ENCODE data around the gene COMMD4.
"Not testable (repeated sequence)": the region's sequence is repeated elsewhere in the genome, so short reads cannot be mapped to it uniquely, and the experiment has no call there.

Gene COMMD4

DNA sequence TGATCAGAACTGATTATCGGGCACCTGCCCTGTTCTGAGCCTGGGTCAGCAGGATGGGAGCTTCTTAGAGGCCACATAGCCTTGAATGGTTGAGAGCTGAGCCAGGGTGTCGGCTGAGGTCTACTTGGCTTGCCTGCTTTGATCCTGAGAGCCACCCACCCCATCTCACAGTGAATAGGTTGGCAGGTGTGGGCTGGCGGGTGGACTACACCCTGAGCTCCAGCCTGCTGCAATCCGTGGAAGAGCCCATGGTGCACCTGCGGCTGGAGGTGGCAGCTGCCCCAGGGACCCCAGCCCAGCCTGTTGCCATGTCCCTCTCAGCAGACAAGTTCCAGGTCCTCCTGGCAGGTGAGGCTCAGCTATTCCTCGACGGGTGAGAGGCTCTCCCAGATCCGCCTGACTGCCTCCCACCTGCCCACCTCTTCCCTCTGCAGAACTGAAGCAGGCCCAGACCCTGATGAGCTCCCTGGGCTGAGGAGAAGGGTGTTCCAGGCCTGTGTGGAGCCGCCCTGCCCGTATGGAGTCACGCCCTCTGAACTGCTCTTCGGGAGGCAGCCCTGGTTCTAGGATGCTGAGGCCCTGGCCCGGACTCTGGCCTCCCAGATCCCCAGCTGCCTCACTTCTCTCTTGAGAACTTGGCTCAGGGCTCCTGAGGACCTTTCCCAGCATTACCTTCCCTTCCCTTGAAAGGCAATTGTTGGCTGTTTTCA, 3.8 kb downstream of the COMMD4 start:
- Histone ChIP-seq H3K14ac (ENCODE audit: low read length) (no peak overlapping the region), H4K91ac (ENCODE audit: low read depth, low read length, poor library complexity) (no peak overlapping the region), H2AFZ (ENCODE audit: low read length) (no peak overlapping the region), H3K4ac (ENCODE audit: low read length) (no peak overlapping the region), H3K23ac (ENCODE audit: low read depth, low read length, poor library complexity) (no peak overlapping the region), H2BK120ac (ENCODE audit: low read depth, low read length) (no peak overlapping the region), H3K18ac (ENCODE audit: low read length) (no peak overlapping the region), H2AK5ac (ENCODE audit: low read depth, low read length) (no peak overlapping the region), H3K27ac (replicated peaks; ENCODE audit: low read length) (no peak overlapping the region), H2BK12ac (ENCODE audit: low read length) (no peak overlapping the region), H3K4me1 (ENCODE audit: control insufficient read depth in 2 of 2, insufficient read depth in 1 of 2, low read depth in 1 of 2, low read length in 2 of 2) (peaks cover 4 to 5% of the 10 kb centered on the region in 2 donors), H3K4me2 (ENCODE audit: insufficient read depth, low read length, poor library complexity, severe bottlenecking) (no peak overlapping the region), H3K4me3 (ENCODE audit: low read length in 2 of 2) (no peak overlapping the region), H3K79me1 (ENCODE audit: low read depth, low read length) (peaks cover 6% of the 10 kb centered on the region), H3K9ac (ENCODE audit: low read depth, low read length, poor library complexity) (no peak overlapping the region), H3K36me3 (replicated peaks in 1 of 2; ENCODE audit: control insufficient read depth in 2 of 2, insufficient read depth in 2 of 2, low read length in 2 of 2) (peaks cover 0 to 30% of the 10 kb centered on the region in 2 donors), H2BK15ac (ENCODE audit: low read length) (no peak overlapping the region), H4K8ac (ENCODE audit: low read depth, low read length) (no peak overlapping the region), H2BK5ac (ENCODE audit: low read length) (no peak overlapping the region), H3K27me3 (ENCODE audit: control insufficient read depth in 3 of 3, insufficient read depth in 3 of 3, low read depth in 1 of 3, low read length in 3 of 3) (no peaks in the 10 kb centered on the region), H3K9me3 (replicated peaks in 1 of 2; ENCODE audit: control insufficient read depth in 2 of 2, insufficient read depth in 1 of 2, low read depth in 1 of 2, low read length in 2 of 2) (no peaks in the 10 kb centered on the region)
- WGBS, 2 donors (ENCODE audit: extremely low coverage in 2 of 2, insufficient read length in 2 of 2, insufficient replicate concordance in 1 of 2), result no CpG with 5 or more reads among the region's 13 CpGs
- no peak for DNase-seq (ENCODE audit: low spot score)

- DNase-seq (ENCODE audit: low spot score), result no peak
- H3K4ac ChIP-seq (ENCODE audit: low read length), result no peak overlapping the region
- H4K8ac ChIP-seq (ENCODE audit: low read depth, low read length), result no peak overlapping the region
- no peak overlapping the region for H3K14ac ChIP-seq (ENCODE audit: low read length)
- H3K23ac ChIP-seq (ENCODE audit: low read depth, low read length, poor library complexity), result no peak overlapping the region
- H3K9ac ChIP-seq (ENCODE audit: low read depth, low read length, poor library complexity), result no peak overlapping the region
- no peak overlapping the region for H2BK15ac ChIP-seq (ENCODE audit: low read length)
- WGBS, 2 donors (ENCODE audit: extremely low coverage in 2 of 2, insufficient read length in 2 of 2, insufficient replicate concordance in 1 of 2), result no CpG with 5 or more reads among the region's 6 CpGs
- no peak overlapping the region for H2BK120ac ChIP-seq (ENCODE audit: low read depth, low read length)
- no peak overlapping the region for H3K27ac ChIP-seq (replicated peaks; ENCODE audit: low read length)
- H2AFZ ChIP-seq (ENCODE audit: low read length), result no peak overlapping the region
- no peak overlapping the region for H2BK5ac ChIP-seq (ENCODE audit: low read length)
- no peak overlapping the region for H4K91ac ChIP-seq (ENCODE audit: low read depth, low read length, poor library complexity)
- H3K79me1 ChIP-seq (ENCODE audit: low read depth, low read length), result no peaks in the 10 kb centered on the region
- no peak overlapping the region for H3K4me2 ChIP-seq (ENCODE audit: insufficient read depth, low read length, poor library complexity, severe bottlenecking)
- H3K36me3 ChIP-seq (replicated peaks in 1 of 2; ENCODE audit: control insufficient read depth in 2 of 2, insufficient read depth in 2 of 2, low read length in 2 of 2), result peaks cover 0 to 30% of the 10 kb centered on the region in 2 donors
- no peaks in the 10 kb centered on the region for H3K9me3 ChIP-seq (replicated peaks in 1 of 2; ENCODE audit: control insufficient read depth in 2 of 2, insufficient read depth in 1 of 2, low read depth in 1 of 2, low read length in 2 of 2)
- H3K27me3 ChIP-seq (ENCODE audit: control insufficient read depth in 3 of 3, insufficient read depth in 3 of 3, low read depth in 1 of 3, low read length in 3 of 3), result peaks cover 0 to 7% (median 0%) of the 10 kb centered on the region in 3 experiments
- H3K18ac ChIP-seq (ENCODE audit: low read length), result no peak overlapping the region
- no peak overlapping the region for H2AK5ac ChIP-seq (ENCODE audit: low read depth, low read length)
- no peak overlapping the region for H2BK12ac ChIP-seq (ENCODE audit: low read length)
- no peaks in the 10 kb centered on the region for H3K4me1 ChIP-seq (ENCODE audit: control insufficient read depth in 2 of 2, insufficient read depth in 1 of 2, low read depth in 1 of 2, low read length in 2 of 2)
- no peak overlapping the region for H3K4me3 ChIP-seq (ENCODE audit: low read length in 2 of 2)
Observed at GRCh38 chr15:75342221-75342620, 6.4 kb downstream of the COMMD4 start.

DNA sequence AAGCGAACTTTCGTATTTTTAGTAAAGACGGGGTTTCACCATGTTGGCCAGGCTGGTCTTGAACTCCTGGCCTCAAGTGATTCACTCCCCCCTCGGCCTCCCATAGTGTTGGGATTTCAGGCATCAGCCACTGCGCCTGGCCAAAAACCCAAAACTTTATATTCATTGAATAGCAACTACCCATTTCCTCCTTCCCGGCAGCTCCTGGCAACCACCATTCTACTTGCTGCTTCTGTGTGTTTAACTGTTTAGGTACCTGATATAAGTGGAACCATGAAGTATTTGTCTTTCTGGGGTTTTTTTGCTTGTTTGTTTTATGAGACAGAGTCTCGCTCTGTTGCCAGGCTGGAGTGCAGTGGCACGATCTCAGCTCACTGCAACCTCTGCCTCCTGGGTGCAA, 8.1 kb downstream of the COMMD4 start:
- not testable (repeated sequence) for H3K4me2 ChIP-seq (ENCODE audit: insufficient read depth, low read length, poor library complexity, severe bottlenecking); H3K79me1 ChIP-seq (ENCODE audit: low read depth, low read length); DNase-seq (ENCODE audit: low spot score); H3K27ac ChIP-seq (replicated peaks; ENCODE audit: low read length); H2BK5ac ChIP-seq (ENCODE audit: low read length); H4K8ac ChIP-seq (ENCODE audit: low read depth, low read length); H3K4me3 ChIP-seq (ENCODE audit: low read length in 2 of 2); H3K14ac ChIP-seq (ENCODE audit: low read length); H4K91ac ChIP-seq (ENCODE audit: low read depth, low read length, poor library complexity); H2BK120ac ChIP-seq (ENCODE audit: low read depth, low read length); H3K23ac ChIP-seq (ENCODE audit: low read depth, low read length, poor library complexity); H3K18ac ChIP-seq (ENCODE audit: low read length); H3K4me1 ChIP-seq (ENCODE audit: control insufficient read depth in 2 of 2, insufficient read depth in 1 of 2, low read depth in 1 of 2, low read length in 2 of 2); H2BK15ac ChIP-seq (ENCODE audit: low read length); H3K4ac ChIP-seq (ENCODE audit: low read length); H3K9ac ChIP-seq (ENCODE audit: low read depth, low read length, poor library complexity); H3K9me3 ChIP-seq (replicated peaks in 1 of 2; ENCODE audit: control insufficient read depth in 2 of 2, insufficient read depth in 1 of 2, low read depth in 1 of 2, low read length in 2 of 2); H2AFZ ChIP-seq (ENCODE audit: low read length); H2BK12ac ChIP-seq (ENCODE audit: low read length); H2AK5ac ChIP-seq (ENCODE audit: low read depth, low read length)
- Histone ChIP-seq H3K36me3 (replicated peaks in 1 of 2; ENCODE audit: control insufficient read depth in 2 of 2, insufficient read depth in 2 of 2, low read length in 2 of 2) (peaks cover 0 to 23% of the 10 kb centered on the region in 2 donors), H3K27me3 (ENCODE audit: control insufficient read depth in 3 of 3, insufficient read depth in 3 of 3, low read depth in 1 of 3, low read length in 3 of 3) (peaks cover 0 to 20% (median 0%) of the 10 kb centered on the region in 3 experiments)
- WGBS, 2 donors (ENCODE audit: extremely low coverage in 2 of 2, insufficient read length in 2 of 2, insufficient replicate concordance in 1 of 2), result no CpG with 5 or more reads among the region's 8 CpGs

DNA sequence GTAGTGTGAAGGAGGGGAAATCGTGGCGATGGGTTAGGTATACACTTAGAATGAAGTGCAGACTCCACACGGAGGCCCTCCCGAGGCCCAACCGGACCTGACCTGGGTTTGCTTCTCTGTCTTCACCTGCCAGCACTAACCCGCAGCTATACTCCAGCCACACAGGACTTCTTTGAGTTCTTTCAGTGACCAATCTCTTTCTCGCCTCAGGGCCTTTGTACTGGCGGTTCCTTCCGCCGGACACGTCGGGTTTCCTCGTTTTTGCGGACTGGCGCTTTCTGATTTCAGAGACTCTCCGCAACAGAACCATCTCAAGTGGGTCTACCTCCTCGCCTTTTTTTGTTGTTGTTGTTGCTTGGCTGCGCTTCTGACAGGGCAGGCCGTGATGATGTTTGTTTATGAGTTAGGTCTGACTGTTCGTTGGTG, 10.9 kb downstream of the COMMD4 start, which contains the start of gene NEIL1:
Gene NEIL1, plus strand, starts transcription at position 244 of the 426 bp plus-strand sequence. CDS start 1,867 bp downstream, outside the sequence.
- peak within 1 kb of the TSS; percentile 33 for H2BK15ac ChIP-seq (ENCODE audit: low read length)
- no peak for DNase-seq (ENCODE audit: low spot score)

More for the DNA sequence above, 10.9 kb downstream of the COMMD4 start, which contains the start of gene NEIL1:
- Histone ChIP-seq H3K79me1 (ENCODE audit: low read depth, low read length) (peaks cover 3% of the 10 kb centered on the region), H3K36me3 (replicated peaks in 1 of 2; ENCODE audit: control insufficient read depth in 2 of 2, insufficient read depth in 2 of 2, low read length in 2 of 2) (peaks cover 0 to 2% of the 10 kb centered on the region in 2 donors), H2AK5ac (ENCODE audit: low read depth, low read length) (peak within 1 kb of the TSS; percentile 97), H2BK120ac (ENCODE audit: low read depth, low read length) (peak within 1 kb of the TSS; percentile 91), H3K27me3 (ENCODE audit: control insufficient read depth in 3 of 3, insufficient read depth in 3 of 3, low read depth in 1 of 3, low read length in 3 of 3) (peaks cover 0 to 23% (median 0%) of the 10 kb centered on the region in 3 experiments), H3K4me3 (ENCODE audit: low read length in 2 of 2) (peak within 1 kb of the TSS; percentile 75 to 86), H3K23ac (ENCODE audit: low read depth, low read length, poor library complexity) (peak within 1 kb of the TSS; percentile 15), H3K27ac (replicated peaks; ENCODE audit: low read length) (no peak within 1 kb of the TSS), H2BK5ac (ENCODE audit: low read length) (no peak within 1 kb of the TSS), H3K18ac (ENCODE audit: low read length) (peak within 1 kb of the TSS; percentile 97), H2BK12ac (ENCODE audit: low read length) (no peak within 1 kb of the TSS), H3K4ac (ENCODE audit: low read length) (no peak within 1 kb of the TSS), H3K14ac (ENCODE audit: low read length) (peak within 1 kb of the TSS; percentile 94), H4K8ac (ENCODE audit: low read depth, low read length) (no peak within 1 kb of the TSS), H4K91ac (ENCODE audit: low read depth, low read length, poor library complexity) (no peak within 1 kb of the TSS), H3K9me3 (replicated peaks in 1 of 2; ENCODE audit: control insufficient read depth in 2 of 2, insufficient read depth in 1 of 2, low read depth in 1 of 2, low read length in 2 of 2) (peaks cover 0 to 3% of the 10 kb centered on the region in 2 donors), H2AFZ (ENCODE audit: low read length) (peak within 1 kb of the TSS; percentile 99), H3K4me1 (ENCODE audit: control insufficient read depth in 2 of 2, insufficient read depth in 1 of 2, low read depth in 1 of 2, low read length in 2 of 2) (peaks cover 3 to 6% of the 10 kb centered on the region in 2 donors), H3K4me2 (ENCODE audit: insufficient read depth, low read length, poor library complexity, severe bottlenecking) (peak within 1 kb of the TSS; percentile 97), H3K9ac (ENCODE audit: low read depth, low read length, poor library complexity) (peak within 1 kb of the TSS; percentile 93)
- no CpG with 5 or more reads among the region's 20 CpGs for WGBS, 2 donors (ENCODE audit: extremely low coverage in 2 of 2, insufficient read length in 2 of 2, insufficient replicate concordance in 1 of 2)
